ENCODE data around the gene DMXL2.
"Not testable (repeated sequence)": the region's sequence is repeated elsewhere in the genome, so short reads cannot be mapped to it uniquely, and the experiment has no call there.

The DMXL2 gene

DNA sequence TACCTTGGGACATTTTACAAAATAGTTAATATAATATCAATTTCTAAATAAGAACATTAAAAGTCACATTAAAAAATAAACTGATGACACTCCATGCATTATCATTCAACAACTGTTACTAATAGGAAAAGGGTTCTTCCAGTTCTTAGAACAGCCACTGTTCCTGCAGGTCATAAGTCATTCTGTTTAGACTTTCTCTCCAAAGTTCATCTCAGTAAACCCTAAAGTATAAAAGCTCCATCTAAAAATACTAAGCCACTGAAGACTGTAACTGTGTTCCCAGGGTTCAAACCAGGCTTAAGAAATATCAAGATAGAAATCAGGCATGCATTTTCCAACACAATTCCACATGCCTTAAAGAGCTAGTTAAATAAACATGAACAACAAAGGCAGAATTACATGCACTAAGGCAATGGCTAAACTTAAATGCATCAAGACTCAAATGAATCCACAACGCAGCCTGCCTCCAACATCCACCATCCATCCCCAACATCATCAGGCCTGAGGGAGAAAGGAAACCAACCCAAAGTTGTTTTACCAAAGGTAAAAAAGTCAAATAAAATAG is 46.2 kb downstream of the DMXL2 start:
- DNase-seq = no peak

DNA sequence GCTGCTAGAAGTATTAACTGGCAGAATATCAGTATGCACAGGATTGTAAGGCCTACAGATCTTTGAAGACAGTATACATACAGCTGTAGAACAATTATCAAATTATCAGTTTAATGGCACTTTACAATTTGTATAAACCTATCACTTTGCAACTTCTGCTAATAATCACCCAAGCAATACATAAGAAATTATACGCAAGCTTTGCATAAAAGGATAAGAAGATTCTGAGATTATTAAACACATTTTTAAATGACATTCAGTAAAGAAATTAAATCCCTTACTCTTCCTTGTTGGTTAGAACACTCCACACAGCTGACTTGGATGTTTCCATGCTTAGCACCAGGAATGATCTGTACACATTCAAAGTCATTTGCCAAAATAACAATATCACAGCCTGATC is 46.8 kb downstream of the DMXL2 start:
- no peak for DNase-seq

DNA sequence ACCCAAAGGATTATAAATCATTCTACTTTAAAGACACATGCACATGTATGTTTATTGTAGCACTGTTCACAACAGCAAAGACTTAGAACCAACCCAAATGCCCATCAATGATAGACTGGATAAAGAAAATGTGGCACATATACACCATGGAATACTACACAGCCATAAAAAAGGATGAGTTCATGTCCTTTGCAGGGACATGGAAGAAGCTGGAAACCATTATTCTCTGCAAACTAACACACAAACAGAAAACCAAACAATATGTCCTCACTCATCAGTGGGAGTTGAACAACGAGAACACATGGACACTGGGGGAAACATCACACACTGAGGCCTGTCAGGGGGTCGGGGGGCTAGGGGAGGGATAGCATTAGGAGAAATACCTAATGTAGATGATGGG is 49.2 kb downstream of the DMXL2 start:
- DNase-seq = not testable (repeated sequence)

DNA sequence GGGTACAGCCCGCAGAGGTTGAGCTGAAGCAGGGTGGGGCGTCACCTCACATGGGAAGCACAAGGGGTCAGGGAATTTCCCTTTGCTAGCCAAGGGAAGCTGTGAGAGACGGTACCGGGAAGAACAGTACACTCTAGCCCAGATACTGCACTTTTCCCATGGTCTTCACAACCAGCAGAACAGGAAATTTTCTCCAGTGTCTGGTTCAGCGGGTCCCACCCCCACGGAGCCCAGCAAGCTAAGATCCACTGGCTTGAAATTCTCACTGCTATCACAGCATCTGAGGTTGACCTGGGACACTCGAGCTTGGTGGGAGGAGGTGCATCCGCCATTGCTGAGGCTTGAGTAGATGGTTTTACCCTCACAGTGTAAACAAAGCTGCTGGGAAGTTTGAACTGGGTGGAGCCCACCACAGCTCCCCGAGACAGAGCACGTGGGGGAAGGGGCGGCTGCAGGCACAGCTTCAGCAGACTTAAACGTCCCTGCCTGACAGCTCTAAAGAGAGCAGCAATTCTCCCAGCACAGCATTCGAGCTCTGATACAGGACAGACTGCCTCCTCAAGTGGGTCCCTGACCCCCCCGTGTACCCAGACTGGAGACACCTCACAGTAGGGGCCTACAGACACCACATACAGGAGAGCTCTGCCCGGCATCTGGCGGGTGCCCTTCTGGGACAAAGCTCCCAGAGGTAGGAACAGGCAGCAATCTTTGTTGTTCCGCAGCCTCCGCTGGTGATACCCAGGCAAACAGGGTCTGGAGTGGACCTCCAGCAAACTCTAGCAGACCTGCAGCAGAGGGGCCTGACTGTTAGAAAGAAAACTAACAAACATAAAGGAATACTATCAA is 53.4 kb downstream of the DMXL2 start:
- DNase-seq = not testable (repeated sequence)

DNA sequence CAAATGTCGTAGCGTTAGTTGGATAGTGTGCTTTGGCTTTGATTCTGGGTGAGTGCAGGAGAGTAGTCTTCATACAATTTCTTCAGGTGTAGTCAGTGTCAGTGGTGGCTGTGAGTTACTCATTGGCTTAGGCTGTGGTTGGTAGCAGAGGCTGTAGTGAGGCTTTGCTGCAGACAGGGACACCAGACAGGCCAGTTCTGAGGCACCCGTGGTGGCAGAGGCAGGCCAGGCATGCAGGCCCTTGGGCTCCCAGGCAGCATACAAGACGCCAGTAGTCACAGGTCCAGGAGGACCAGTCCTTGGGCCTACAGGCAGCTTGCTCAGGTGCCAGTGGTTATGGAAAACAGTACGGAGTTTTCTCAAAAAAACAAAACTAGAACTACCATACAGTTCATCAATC is 61.3 kb downstream of the DMXL2 start:
- DNase-seq = no peak

DNA sequence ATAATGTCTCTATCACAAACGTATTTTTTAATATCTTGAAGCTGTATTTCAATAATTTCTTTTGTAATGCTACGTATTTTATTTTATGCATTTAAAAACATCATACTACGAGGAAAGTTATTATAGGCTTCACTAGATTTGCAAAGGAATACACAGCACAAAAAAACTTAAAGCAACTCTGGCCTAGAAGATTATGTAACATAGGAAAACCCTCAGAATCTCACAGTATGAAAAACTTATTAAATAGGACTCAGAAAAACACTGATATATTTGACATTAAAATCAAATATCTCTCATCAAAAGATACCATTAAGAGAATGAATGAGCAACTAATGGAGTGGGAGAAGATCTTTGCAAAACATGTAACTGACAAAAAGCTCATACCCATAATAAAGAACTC is 63.7 kb downstream of the DMXL2 start:
- no peak for DNase-seq

DNA sequence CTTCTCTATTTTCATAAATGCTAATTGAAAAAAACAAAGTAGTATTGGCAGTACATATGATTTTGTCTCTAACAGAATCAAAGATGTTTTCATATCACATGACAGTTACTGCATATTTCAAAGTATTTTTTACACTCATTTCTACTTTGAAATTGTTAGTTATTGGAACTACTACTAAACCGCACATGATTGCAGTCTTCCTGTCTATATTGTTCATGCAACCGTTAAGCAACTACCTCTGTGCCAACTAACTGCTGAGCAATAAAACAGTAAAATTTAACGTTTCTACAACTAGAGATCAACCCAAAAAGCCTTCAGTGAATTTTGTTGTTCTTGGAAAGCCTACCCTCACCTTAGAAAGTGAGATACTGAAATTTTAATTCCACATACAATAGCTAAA is 64.2 kb downstream of the DMXL2 start:
- DNase-seq = peak; percentile 34

DNA sequence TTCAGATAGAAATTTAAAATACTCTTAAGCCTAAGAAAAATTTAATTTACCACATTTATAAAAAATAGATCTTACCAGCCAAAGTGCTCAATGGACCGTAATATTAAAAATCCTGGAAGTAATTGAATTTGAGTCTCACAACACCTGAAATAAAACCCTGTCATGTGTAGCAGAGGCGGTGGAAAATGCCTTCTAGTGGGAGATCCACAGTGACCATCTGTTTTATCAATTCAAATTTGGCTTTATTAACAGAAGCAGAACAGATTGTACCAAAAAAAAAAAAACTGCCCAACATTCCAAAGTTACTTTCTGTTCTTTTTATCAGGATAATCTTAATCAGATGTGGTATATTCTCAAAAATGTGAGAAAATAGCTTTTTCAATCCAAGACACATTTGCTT is 71.7 kb downstream of the DMXL2 start:
- no peak for DNase-seq

DNA sequence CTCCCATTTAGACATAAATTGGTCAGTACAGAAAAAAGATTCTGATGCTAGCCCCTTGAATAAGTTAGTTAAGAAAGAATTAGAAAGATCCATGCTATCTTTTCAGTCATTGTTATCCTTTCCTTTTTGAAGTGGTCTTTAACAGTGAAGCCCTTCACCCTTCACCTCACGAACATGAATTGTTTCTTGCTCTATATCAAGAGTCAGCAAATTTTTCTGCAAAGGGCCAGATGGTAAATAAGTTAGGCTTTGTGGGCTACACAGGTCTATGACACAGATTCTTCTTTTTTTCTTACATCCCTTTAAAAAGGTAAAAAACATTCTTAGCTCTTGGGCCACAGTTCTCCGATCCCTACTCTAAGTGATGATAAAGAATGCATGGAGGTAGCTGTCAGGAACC is 74.9 kb downstream of the DMXL2 start:
- DNase-seq = no peak

DNA sequence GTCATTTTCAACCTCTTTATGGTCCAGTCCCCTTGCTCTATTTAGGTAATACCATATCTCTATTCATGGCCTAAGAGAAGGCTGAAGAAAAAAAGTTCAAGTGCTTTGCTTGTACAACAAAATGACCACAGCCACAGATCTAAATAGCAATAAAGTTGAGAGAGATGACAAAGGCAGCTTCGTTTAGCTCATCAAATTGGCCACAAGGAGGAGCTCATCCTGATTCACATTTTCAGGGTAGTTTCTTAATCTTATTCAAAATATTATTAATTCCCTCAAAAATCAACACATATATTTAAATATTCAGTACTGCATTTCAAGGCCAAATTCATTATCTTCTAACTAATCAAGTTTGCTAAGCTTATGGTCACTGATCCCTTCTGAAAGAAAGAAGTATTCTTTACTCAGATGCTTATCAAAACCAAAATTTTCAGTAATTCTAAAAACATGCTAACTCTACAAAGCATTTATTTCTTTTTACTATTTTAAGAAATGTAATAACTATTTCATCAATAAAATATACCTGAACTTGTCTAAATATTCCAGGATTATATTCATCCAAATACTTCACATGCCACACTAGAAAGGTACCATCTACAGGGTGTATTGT is 85.5 kb downstream of the DMXL2 start:
- DNase-seq = no peak

DNA sequence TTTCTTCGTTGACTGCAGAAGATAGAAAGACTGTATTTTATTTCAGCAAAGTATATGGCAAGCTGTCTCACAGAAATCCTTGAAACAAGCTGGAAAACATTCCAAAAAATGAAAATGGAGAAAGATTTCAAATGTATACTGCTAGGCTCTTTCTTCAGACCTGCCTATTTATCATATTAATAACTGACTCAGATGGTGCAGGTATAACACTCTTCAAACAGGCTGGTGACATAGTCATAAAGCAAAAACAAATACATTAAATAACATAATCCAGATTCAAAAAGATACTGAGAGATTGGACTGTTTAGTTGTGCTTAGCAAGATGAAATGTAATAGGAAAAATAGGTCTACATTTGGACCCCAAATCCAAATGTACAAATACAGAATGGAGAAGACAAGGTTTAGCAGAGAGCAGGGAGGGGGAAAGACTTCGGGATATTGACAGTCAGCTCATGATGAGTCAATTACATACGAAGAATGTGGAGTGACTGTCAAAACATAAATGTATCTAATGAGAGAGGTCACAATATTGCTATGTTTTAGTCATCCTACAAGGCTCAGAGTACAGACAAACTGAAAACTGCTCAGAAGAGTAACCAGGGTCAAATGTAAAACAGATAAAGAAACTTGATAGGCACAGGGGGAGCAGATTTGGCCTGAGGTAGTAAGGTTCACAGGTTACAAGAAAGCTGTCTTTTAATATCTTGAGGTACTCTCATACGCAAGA is 88.7 kb downstream of the DMXL2 start:
- DNase-seq = no peak

DNA sequence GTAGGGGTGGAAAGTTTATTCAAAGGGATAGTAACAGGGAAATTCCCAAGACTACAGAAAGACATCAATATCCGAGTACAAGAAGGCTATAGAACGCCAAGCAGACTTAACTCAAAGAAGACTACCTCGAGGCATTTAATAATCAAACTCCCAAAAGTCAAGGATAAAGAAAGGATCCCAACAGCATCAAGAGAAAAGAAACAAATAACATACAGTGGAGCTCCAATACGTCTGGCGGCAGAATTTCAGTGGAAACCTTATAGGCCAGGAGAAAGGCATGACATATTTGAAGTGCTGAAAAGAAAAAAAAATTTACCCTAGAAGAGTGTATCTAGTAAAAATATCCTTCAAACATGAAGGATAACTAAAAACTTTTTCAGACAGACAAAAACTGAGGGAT is 95.6 kb downstream of the DMXL2 start:
- no peak for DNase-seq

DNA sequence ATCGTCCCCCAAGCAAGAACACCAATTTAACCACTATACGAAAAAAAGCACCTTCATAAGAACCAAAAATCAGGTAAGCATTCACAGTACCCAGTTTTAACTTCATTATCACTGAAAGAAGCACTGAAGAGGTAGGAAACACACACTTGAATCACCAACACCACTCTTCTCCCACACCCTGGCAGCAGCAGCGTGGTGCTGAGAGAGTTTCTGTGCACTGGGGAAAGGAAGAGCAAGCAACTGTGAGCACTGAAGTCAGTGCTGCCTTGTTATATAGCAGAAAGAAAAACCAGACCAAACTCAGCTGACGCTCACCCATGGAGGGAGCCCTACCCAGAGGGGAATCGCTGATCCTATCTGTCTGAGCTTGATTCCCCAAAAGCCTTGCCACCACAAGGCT is 98.2 kb downstream of the DMXL2 start:
- DNase-seq = no peak

DNA sequence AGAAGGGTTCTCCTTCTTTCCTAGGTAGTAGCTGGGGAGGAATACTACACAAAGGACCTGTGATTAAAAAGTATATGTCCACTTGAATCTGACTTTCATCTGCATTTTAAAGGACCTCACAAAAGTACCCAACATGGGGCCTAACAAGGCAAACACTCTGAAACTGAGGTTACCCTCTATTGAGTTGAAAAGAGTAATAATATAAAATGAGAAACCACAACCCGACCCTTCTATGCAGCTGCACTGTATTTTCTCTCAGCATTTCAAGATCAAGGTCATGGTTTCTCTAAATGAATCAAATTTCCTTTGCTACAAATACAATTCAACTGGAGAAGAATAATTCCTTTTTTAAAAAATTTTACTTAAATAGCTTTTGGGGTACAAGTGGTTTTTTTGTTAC is 106.3 kb downstream of the DMXL2 start:
- no peak for DNase-seq

DNA sequence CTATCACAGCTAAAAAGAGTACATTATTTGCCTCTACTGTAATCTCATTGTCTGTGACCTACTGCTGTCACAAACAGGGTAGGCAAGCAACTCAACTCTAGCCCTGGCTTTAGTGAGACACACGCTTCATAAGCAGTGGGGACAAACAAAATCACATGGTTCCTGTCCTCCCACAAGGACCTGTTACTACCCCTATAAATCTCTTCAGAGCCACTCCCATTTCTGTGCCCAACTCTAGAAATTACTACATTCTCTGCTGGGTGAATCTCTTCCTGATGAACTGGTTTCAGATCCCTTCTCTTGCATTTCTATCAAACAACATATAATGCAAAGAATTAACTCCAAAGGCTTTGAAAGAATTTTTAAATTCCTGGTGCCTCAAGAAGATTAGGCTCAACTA is 117.3 kb downstream of the DMXL2 start:
- no peak for DNase-seq

DNA sequence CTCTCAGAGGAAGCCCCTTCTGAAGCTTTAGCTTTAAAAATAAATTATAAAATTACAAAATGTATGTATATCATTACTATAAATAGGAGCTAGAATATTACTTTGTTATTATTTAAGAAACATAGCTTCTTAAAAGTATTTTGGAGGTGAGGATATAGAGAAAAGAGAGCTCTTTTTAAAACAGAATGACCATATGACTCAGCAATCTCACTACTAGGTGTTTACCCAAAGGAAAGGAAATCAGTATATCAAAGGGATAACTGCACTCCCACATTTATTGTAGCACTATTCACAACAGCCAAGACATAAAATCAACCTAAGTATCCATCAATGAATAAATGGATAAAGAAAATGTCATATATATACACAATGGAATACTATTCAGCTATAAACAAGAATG is 119.6 kb downstream of the DMXL2 start:
- no peak for DNase-seq

DNA sequence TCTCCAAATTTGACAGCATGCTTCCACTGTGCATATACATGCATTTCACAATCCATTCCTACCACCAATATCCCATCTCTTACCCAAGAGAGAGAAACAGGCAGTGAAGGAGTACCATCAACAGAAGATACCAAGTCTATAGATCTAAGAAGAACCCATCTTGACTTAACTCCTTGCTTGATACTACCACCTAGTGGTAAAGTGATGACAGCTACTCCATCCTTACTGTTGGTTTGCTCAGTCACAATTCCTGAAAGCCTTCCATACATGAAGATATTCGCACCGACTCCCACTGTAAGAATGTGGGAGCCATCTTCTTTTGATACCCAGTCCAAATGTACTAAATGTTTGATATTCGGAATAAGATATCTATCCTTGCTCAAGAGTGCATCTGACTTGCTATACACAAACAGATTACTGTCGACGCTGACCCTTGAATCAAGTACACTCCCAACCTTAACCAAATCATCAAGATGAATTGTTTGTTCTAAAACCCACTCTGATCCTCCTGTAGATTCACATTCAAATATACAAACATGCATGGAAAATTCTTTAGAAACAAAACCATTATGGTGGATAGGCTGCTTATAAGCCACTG is 123.1 kb downstream of the DMXL2 start:
- DNase-seq = no peak

DNA sequence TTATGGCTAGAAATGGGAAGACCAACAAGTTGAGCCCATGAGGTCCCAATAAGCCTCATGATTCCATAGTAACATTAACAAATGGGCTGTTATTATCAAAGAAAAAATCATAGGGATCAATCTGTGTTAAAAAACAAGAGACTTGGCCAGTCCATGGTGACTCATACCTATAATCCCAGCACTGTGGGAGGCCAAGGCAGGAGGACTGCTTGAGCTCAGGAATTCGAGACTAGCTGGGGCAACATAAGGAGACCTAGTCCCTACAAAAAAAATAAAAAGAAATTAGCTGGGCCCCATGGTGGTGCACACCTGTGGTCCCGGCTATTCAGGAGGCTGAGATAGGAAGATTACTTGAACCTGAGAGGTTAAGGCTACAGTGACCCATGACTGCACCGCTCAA is 124.8 kb downstream of the DMXL2 start:
- no peak for DNase-seq

DNA sequence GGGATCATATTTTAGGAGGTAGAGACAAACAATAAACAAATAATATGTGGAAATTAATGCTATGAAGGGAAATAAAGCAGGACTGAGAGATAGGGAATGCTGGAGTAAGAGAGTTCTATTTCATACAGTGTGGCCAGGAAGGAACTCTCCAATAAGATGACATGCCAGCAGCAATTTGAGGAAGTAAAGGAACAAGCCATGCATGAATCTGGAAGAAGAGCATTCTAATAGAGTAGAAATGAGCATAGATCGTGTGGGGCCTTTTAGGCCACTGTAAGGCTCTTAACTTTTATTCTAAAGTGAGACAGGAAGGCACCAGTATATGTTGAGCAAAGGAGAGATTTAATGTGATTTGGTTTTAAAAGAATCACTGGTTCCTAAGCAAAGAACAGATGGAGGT is 126.3 kb downstream of the DMXL2 start:
- DNase-seq = no peak

DNA sequence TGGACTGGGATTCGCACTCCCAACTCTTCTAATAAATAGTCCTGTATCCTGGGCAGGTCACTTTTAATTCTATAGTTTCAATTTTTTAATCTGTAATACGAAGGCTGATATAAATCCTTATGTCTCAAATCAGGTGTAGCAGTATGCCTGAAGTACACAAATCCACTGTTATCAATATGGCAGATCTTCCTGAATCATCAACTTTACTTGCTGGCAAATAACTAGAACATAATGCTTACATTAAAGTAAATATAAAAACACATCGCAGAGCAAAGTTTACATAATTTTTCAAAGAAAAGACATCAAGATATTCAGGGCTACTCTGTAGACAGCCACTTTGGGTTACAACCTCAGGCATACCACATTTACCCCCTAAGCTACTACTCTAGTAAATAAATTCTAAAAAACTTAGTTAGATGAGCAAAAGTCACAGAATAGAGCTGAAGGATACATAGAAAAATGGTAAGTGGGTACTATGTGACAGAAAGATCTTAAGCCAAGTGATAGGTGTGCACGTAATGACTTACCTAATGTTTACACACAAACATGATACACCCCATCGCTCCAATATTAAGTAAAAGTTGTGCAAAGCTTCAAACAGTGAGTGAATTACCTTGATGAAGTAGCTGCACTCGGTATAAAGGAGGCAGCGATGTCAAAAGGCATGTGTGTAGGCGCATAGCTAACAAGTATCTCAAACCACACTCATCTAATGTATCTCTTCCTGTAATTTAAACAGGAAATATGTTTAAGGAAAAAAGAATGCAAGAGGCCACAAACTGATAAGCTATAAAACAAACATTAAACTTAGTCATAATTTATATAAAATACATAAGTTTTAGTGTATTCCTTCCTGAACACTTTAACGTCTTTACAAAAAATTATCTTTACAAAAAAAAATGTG is 127.9 kb downstream of the DMXL2 start:
- DNase-seq = no peak

DNA sequence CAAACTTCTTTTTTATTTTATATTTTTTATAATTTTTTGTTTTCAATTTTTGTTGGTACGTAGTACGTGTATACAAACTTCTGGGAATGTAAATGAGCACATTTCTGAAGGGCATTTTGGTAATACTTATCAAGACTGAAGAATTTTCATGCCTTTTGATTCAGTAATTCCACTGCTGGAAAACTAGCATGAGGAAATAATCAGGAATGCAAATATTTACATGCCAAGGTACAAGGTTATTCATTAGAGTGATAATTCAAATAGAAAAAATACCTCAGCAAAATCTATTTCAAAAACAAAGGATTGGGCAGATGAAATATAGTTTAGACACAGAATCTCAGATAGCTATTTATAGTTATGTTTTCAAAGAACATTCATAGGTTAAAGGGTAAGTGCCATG is 128.7 kb downstream of the DMXL2 start:
- DNase-seq = no peak

DNA sequence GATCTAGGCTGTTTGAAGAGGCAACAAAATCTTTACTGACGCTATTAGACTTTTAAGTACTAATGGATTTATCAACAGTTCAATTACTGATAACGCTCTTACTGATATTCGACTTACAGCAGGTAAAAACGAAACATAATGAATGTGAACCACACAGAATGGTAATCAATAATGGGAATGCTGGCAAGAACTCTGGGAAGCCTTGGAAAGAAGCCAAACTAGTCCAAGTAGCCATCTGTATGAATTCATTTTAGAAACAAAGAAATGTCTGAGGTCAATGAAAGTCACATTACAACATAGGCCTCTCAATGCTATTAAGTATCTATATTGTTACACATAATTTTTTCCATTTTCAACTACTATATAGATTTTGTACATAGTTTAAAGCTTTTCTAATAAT is 130.0 kb downstream of the DMXL2 start:
- no peak for DNase-seq

Measured in SIG-M5 (cell line).